GM23338 (cell line): Measurements from ENCODE around the gene FAM171A1. TPM values are rescaled to one million over a fixed set of nuclear protein-coding genes. Genes with fewer than 3 reads are reported as not detected.
"Not testable (repeated sequence)": the region's sequence is repeated elsewhere in the genome, so short reads cannot be mapped to it uniquely, and the experiment has no call there.

ENCODE experiments used
- ATAC-seq: fragments of 200-7000 bp; cut with Tn5 transposase; 3 replicates; pipeline ENCODE4 v1.9.1; 2020
- DNase-seq: peaks from one replicate; pipeline ENCODE4 v3.0.0-alpha.2; 2015; ENCODE audit warnings: low spot score
- H2AFZ ChIP-seq: fragments of 200-600 bp; sonication (generic); 2 replicates; pipeline ENCODE4 v1.8.0; 2016; ENCODE audit warnings: antibody characterized with exemption, mild to moderate bottlenecking, moderate library complexity
- H3F3A ChIP-seq: fragments of 200-600 bp; sonication (generic); replicated peaks from 2 replicates; pipeline ENCODE4 v1.8.0; 2017; ENCODE audit warnings: antibody characterized with exemption, mixed run types, low read depth
- H3K27ac ChIP-seq: fragments of 200-600 bp; sonication (generic); 2 replicates; pipeline ENCODE4 v1.6.1; 2016; ENCODE audit warnings: low read depth
- H3K27me3 ChIP-seq: fragments of 200-600 bp; sonication (generic); 2 replicates; pipeline ENCODE4 v1.8.0; 2016; ENCODE audit warnings: mild to moderate bottlenecking, mixed run types, moderate library complexity; ENCODE audit not compliant: insufficient read depth
- H3K36me3 ChIP-seq: fragments of 200-600 bp; sonication (generic); 2 replicates; pipeline ENCODE4 v1.8.0; 2016; ENCODE audit warnings: mild to moderate bottlenecking; ENCODE audit not compliant: insufficient read depth
- H3K4me1 ChIP-seq: fragments of 200-600 bp; sonication (generic); 2 replicates; pipeline ENCODE4 v1.8.0; 2016; ENCODE audit warnings: mild to moderate bottlenecking, moderate library complexity; ENCODE audit not compliant: insufficient read depth
- H3K4me2 ChIP-seq: fragments of 200-600 bp; sonication (generic); 2 replicates; pipeline ENCODE4 v1.7.1; 2017; ENCODE audit warnings: mixed run types
- H3K4me3 ChIP-seq: fragments of 200-600 bp; sonication (generic); 2 replicates; pipeline ENCODE4 v1.6.1; 2016; ENCODE audit warnings: mixed run types
- H3K79me2 ChIP-seq: fragments of 200-600 bp; sonication (generic); replicated peaks from 2 replicates; pipeline ENCODE4 v1.8.0; 2017; ENCODE audit warnings: mild to moderate bottlenecking; ENCODE audit not compliant: insufficient read depth
- H3K9me2 ChIP-seq: fragments of 200-600 bp; sonication (generic); 2 replicates; pipeline ENCODE4 v1.8.0; 2017; ENCODE audit not compliant: insufficient read depth
- H4K20me1 ChIP-seq: fragments of 200-600 bp; sonication (generic); replicated peaks from 2 replicates; pipeline ENCODE4 v1.8.0; 2017; ENCODE audit warnings: mild to moderate bottlenecking; ENCODE audit not compliant: insufficient read depth
- H3K27ac Mint-ChIP-seq: 2 replicates; pipeline ENCODE4 v1.8.0; 2020; ENCODE audit warnings: inconsistent platforms, mild to moderate bottlenecking, moderate library complexity, mixed read lengths
- H3K27me3 Mint-ChIP-seq: 3 replicates; pipeline ENCODE4 v1.8.0; 2022; ENCODE audit warnings: low read depth, mild to moderate bottlenecking, moderate library complexity, mixed read lengths, inconsistent platforms; ENCODE audit not compliant: insufficient read depth, poor library complexity
- H3K36me3 Mint-ChIP-seq: 3 replicates; pipeline ENCODE4 v1.8.0; 2021; ENCODE audit warnings: low read depth, mild to moderate bottlenecking, inconsistent platforms, moderate library complexity, mixed read lengths
- H3K4me1 Mint-ChIP-seq: 3 replicates; pipeline ENCODE4 v1.8.0; 2020; ENCODE audit warnings: mild to moderate bottlenecking, inconsistent platforms, mixed read lengths
- H3K4me3 Mint-ChIP-seq: 3 replicates; pipeline ENCODE4 v1.8.0; 2021; ENCODE audit warnings: moderate library complexity, mild to moderate bottlenecking, inconsistent platforms, mixed read lengths
- H3K9me3 Mint-ChIP-seq: 3 replicates; pipeline ENCODE4 v1.8.0; 2020; ENCODE audit warnings: moderate library complexity, mild to moderate bottlenecking, inconsistent platforms, mixed read lengths
- EZH2 ChIP-seq: fragments of 200-600 bp; sonication (generic); IDR thresholded peaks from one replicate; pipeline ENCODE4 v1.8.0; 2017; ENCODE audit warnings: antibody characterized with exemption, mild to moderate bottlenecking, low read depth; ENCODE audit not compliant: unreplicated experiment
- NANOG ChIP-seq: IDR thresholded peaks from 2 replicates; pipeline ENCODE4 v1.6.1; 2016; ENCODE audit warnings: antibody characterized with exemption, borderline replicate concordance
- REST ChIP-seq: IDR thresholded peaks from one replicate; pipeline ENCODE4 v1.6.1; 2018; ENCODE audit warnings: antibody characterized with exemption; ENCODE audit not compliant: unreplicated experiment
- ZNF114 ChIP-seq: fragments of 250-450 bp; sonication (Bioruptor Pico); IDR thresholded peaks from 2 replicates; pipeline ENCODE4 v1.5.0; 2020; ENCODE audit warnings: mild to moderate bottlenecking, moderate library complexity
- ZNF331 ChIP-seq: fragments of 250-450 bp; sonication (Bioruptor Pico); IDR thresholded peaks from 2 replicates; pipeline ENCODE4 v1.5.0; 2020; ENCODE audit warnings: low read depth, mild to moderate bottlenecking, moderate library complexity
- polyA plus RNA-seq: library from polyadenylated mRNA; unstranded; fragments of >200 nt; fragmentation: Nextera tagmentation; extraction: Ambion mirVana; gene quantifications from 2 replicates; pipeline ENCODE4 v1.2.1, GENCODE V29; 2016
- total RNA-seq: library from RNA; depleted of rRNA; stranded (reverse); fragments of >200 nt; shearing (Covaris generic); gene quantifications from 2 replicates; pipeline ENCODE4 v1.2.3, GENCODE V29; 2014
- TF ChIP-seq, protein P1 (sequence below): IDR thresholded peaks from 2 replicates; pipeline ENCODE4 v1.6.1; 2016; ENCODE audit warnings: antibody characterized with exemption

FAM171A1 gene
- total and polyA plus RNA-seq, 2 experiments from 2014 or later = 11.3 to 32.2 TPM

- no peaks in the 10 kb centered on the region for H3K36me3 ChIP-seq
- Mint-ChIP-seq H3K4me3 (no peak overlapping the region), H3K27me3 (no peaks in the 10 kb centered on the region), H3K36me3 (no peaks in the 10 kb centered on the region), H3K9me3 (no peaks in the 10 kb centered on the region), H3K27ac (peak overlapping the region; percentile 72; the same call in 1 of the 2 replicates), H3K4me1 (peaks cover 8% of the 10 kb centered on the region; the same call in 2 of the 3 replicates)
- H3K4me1 ChIP-seq = peaks cover 12% of the 10 kb centered on the region; the same call in 1 of the 2 replicates
- TF ChIP-seq NANOG = no peak
- TF ChIP-seq ZNF331 (CRISPR knock-in tag) = no peak
- no peak for TF ChIP-seq EZH2
- no peak for TF ChIP-seq ZNF114 (CRISPR knock-in tag)
- no peak for TF ChIP-seq REST
- TF ChIP-seq, protein P1, sequence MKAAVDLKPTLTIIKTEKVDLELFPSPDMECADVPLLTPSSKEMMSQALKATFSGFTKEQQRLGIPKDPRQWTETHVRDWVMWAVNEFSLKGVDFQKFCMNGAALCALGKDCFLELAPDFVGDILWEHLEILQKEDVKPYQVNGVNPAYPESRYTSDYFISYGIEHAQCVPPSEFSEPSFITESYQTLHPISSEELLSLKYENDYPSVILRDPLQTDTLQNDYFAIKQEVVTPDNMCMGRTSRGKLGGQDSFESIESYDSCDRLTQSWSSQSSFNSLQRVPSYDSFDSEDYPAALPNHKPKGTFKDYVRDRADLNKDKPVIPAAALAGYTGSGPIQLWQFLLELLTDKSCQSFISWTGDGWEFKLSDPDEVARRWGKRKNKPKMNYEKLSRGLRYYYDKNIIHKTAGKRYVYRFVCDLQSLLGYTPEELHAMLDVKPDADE = no peak
- ATAC-seq = peak; percentile 39; the same call in 2 of the 3 replicates
- no peaks in the 10 kb centered on the region for H3K9me2 ChIP-seq
- no peak overlapping the region for H3K27ac ChIP-seq
- 0 out of 2 replicates have a peak overlapping the region, but pooled peaks have one; percentile 12 for H3K4me2 ChIP-seq
- H3K4me3 ChIP-seq = no peak overlapping the region
- H3K27me3 ChIP-seq = no peaks in the 10 kb centered on the region
- H3F3A ChIP-seq = no peaks in the 10 kb centered on the region
- H3K79me2 ChIP-seq = peaks cover 33% of the 10 kb centered on the region; the same call in 1 of the 2 replicates
- peak; percentile 20 for DNase-seq
- peaks cover 6% of the 10 kb centered on the region; the same call in 1 of the 2 replicates for H4K20me1 ChIP-seq
- H2AFZ ChIP-seq = no peak overlapping the region
Observed at GRCh38 chr10:15333909-15334649, 37.0 kb downstream of the FAM171A1 start.

GRCh38 chr10:15333181-15333580, 37.9 kb downstream of the FAM171A1 start:
- not testable (repeated sequence) for H3K36me3 Mint-ChIP-seq, H3K27me3 ChIP-seq, H3K36me3 ChIP-seq, H3F3A ChIP-seq, H3K4me1 Mint-ChIP-seq, H3K27me3 Mint-ChIP-seq, ATAC-seq, H3K9me2 ChIP-seq, H3K27ac Mint-ChIP-seq, H3K4me3 ChIP-seq, H3K27ac ChIP-seq, H2AFZ ChIP-seq, H4K20me1 ChIP-seq, H3K4me3 Mint-ChIP-seq, H3K4me2 ChIP-seq, DNase-seq, H3K9me3 Mint-ChIP-seq
- H3K79me2 ChIP-seq = peaks cover 33% of the 10 kb centered on the region; the same call in 1 of the 2 replicates
- peaks cover 12% of the 10 kb centered on the region; the same call in 1 of the 2 replicates for H3K4me1 ChIP-seq
